Measurements from ENCODE around the gene CCL2. TPM values are rescaled to one million over a fixed set of nuclear protein-coding genes. Genes with fewer than 3 reads are reported as not detected.

CCL2 gene
- total RNA-seq, 1 donor from 2014 or later = not detected

Other genes with a start within 250 kb of the CCL2 start
- not detected in 2 replicates for gene CCL7, start 14.9 kb downstream of the CCL2 start, total RNA-seq
- gene CCL11, start 30.5 kb downstream of the CCL2 start, total RNA-seq = not detected in 2 replicates
- gene CCL8, start 64.2 kb downstream of the CCL2 start, total RNA-seq = not detected in 2 replicates
- gene CCL13, start 101.2 kb downstream of the CCL2 start, total RNA-seq = not detected in 2 replicates
- gene CCL1, start 107.9 kb downstream of the CCL2 start, total RNA-seq = 8.4 and 9.5 TPM in 2 replicates